GM18498 (cell line): Measurements from ENCODE around the gene FGF11.

Experiments used
- ATAC-seq: cut with Tn5 transposase; IDR thresholded peaks from one replicate; pipeline ENCODE4 v1.9.1; 2021; ENCODE audit warnings: mild to moderate bottlenecking, moderate library complexity; ENCODE audit not compliant: unreplicated experiment

The FGF11 gene

DNA sequence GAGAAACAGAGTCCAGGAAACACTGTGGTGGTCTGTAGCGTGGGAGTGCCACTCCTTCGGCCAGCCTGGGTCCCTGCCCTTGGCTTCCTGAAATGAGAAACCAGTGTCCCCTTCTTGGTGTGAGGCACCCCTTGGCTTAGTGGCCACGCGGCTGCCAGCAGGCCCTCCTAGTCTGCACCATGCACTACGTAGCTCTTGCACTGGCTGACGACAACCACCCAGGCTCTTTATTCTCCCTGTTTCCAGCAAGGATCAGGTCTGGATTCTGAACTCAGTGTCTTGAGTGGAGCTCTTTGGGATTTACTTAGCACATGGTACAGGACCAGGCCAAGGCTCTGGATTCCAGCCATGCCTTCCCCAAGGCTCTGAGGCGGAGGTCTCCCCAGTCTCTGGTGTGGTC lies 11.8 kb upstream of the FGF11 start:
- no peak for ATAC-seq

DNA sequence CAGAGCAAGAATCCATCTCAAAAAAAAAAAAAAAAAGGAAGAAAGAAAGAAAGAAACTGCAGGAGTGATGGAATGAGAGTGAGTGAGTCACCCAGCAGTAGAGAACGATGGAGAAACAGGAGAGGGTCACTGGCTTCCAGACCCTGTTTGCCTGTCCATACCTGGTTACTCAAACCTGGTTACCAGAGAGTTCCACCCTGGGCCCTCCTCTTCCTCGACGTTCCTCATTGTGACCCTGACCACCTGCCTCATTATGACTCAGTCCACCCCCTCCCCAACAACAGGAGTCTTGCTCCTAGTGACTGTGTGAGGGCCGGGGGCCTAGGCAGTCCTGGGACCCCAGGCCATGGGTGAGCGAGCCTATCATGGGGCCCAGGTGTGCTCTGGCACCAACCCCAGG lies 10.8 kb upstream of the FGF11 start, which contains the start of gene SPEM3:
Gene SPEM3, plus strand, starts transcription at position 301 of the 400 bp plus-strand sequence. Its CDS starts 46 bp downstream, at position 347.
- ATAC-seq, result no peak

DNA sequence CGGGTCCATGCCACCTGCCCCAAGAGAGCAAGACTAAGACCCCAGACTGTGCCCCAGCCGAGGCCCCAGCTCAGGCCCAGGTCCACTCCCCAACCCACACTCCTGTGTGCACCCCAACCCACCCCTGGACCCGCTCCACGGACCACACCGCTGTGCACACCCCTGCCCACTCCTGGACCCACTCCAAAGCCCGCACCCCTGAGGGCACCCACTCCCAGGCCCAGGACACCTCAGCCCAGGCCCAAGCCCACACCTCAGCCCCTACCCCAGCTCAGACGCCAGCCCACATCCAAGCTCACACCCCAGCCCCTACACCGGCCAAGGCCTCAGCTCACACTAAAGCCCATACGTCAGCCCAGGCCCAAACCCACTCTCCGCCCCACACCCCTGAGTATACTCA lies 9.6 kb upstream of the FGF11 start:
- ATAC-seq, result no peak

DNA sequence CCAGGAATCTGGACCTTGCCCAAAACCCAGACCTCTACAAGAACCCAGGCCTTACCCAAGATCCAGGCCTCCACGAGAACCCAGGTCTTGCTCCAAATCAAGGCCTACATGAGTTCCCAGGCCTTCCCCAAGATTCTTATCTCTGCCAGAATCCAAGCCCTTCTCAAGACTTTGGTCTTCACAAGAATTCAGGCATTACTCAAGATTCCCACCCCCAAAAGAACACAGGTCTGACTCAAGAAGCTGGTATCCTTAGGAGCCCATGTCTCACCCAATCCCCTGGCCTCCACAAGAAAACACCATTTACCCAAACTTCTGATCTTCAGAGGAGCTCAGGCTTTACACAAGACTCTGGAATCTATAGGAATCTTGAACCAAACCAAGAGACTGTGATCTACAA lies 8.1 kb upstream of the FGF11 start:
- ATAC-seq, result no peak

DNA sequence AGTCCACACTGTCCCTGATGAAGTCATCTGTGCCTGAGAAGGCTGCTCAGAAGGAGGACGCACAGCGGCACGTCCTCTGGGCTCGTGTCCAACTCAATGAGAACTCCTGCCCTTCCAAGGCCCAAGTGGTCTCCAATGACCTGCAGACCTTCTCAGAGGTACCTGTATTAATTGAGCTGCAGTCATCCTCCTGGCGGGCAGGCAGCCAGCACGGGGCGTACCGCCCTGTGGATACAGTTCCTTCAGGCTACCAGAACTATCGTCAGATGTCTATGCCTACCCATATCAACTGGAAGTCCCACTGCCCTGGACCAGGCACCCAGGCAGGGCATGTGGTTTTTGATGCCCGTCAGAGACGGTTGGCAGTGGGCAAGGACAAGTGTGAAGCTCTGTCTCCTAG lies 7.0 kb upstream of the FGF11 start:
- no peak for ATAC-seq

DNA sequence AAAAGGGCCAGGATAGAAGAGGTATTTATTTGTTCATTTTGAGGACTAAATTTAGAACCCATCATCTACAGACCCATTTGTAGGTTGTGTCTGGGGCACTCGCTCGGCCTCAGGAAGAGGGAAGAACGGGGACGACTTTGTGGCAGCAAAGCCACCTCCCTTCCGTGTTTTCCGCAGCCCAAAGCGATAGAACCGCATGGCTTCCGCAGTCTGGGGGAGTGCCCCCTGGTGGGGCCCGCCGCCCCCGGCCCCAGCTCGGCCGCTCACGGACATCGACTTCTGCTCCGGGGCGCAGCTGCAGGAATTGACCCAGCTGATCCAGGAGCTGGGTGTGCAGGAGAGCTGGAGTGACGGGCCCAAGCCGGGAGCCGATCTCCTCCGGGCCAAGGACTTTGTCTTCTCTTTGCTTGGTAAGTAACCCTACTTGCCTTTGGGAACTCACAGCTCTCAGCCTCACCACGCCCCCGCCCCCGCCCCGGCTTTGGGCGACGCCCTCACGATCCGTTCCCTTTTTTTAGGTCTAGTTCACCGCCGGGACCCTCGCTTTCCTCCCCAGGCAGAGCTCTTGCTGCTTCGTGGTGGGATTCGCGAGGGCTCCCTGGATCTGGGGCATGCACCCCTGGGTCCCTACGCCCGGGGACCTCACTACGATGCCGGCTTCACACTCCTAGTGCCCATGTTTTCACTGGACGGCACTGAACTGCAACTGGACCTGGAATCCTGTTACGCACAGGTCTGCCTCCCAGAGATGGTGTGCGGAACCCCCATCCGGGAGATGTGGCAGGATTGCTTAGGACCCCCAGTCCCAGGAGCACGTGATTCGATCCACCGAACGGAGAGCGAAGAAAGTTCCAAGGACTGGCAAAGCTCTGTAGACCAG lies 3.4 kb upstream of the FGF11 start:
- ATAC-seq, result peak; percentile 15

DNA sequence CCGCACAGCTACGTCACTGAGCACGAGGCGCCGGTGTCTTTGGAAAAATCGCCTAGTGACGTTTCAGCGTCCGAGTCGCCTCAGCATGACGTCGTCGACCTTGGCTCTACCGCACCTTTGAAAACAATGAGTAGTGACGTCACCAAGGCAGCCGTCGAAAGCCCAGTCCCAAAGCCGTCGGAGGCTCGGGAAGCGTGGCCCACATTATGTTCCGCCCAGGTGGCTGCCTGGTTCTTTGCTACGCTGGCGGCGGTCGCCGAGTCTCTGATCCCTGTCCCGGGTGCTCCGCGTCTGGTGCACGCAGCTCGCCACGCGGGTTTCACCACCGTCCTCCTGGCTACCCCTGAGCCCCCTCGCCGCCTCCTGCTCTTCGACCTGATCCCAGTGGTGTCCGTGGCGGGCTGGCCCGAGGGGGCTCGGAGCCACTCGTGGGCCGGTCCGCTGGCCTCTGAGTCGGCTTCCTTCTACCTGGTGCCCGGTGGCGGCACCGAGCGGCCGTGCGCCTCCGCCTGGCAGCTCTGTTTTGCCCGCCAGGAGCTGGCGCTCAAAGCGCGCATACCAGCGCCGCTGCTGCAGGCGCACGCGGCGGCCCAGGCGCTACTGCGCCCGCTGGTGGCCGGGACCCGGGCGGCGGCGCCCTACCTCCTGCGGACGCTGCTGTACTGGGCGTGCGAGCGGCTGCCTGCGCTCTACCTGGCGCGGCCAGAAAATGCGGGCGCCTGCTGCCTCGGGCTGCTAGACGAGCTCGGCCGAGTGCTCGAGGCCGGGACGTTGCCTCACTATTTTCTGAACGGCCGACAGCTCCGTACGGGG lies 2.5 kb upstream of the FGF11 start:
- ATAC-seq, result no peak

DNA sequence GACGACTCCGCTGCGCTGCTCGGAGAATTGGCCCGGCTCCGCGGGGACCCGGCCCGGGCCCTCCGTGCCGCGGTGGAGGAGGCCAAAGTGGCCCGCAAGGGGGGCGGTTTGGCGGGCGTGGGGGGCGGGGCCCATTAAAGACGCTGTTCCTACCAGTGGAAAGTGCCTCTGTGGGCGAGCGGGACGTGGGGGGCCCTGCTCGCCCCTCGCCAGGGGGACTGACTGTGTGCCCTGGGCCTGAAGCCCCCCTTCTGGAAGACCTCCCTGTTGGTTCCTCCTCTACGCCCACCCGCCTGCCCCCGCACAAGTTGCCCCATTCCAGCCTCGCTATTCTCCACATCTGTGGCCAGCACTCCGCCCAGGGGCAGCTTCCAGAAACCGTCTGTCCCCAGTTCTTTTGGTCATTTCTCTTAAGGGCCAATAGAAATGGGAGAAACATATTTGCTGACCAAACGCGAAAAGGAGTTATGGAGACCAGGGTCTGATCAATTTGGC lies 1.9 kb upstream of the FGF11 start:
- ATAC-seq, result no peak

DNA sequence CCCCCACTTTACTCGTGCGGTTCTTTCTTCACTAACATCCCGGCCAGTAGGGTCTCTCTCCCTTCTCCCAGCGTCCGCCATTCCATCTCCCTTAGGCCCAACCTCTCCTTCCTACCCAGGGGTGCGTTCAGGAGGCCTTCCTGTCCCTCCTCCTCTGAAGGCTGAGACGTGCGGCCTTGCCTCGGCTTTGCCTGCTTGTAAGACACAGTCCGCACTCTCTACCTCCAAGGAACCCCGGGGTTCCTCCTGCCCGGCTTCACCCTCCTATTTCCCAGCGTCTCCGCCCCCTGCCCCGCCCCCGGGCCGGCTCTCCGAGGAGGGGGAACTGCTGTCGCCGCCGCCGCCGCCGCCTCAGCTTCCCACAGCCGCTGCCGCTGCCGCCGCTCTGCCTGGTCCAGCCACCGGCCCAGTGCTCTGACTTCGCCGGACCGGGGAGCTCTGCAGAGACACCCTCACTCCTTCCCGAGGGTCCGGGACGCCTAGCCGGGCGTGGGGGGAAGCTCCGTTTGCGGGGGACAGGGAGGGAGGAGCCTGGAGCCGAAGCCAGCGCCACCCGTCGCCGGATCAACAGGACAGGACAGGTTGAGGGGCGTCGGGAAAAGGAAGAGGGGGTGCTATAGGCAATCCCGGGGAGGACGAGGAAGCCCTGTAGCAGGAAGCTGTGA lies 1.2 kb upstream of the FGF11 start:
- no peak for ATAC-seq

DNA sequence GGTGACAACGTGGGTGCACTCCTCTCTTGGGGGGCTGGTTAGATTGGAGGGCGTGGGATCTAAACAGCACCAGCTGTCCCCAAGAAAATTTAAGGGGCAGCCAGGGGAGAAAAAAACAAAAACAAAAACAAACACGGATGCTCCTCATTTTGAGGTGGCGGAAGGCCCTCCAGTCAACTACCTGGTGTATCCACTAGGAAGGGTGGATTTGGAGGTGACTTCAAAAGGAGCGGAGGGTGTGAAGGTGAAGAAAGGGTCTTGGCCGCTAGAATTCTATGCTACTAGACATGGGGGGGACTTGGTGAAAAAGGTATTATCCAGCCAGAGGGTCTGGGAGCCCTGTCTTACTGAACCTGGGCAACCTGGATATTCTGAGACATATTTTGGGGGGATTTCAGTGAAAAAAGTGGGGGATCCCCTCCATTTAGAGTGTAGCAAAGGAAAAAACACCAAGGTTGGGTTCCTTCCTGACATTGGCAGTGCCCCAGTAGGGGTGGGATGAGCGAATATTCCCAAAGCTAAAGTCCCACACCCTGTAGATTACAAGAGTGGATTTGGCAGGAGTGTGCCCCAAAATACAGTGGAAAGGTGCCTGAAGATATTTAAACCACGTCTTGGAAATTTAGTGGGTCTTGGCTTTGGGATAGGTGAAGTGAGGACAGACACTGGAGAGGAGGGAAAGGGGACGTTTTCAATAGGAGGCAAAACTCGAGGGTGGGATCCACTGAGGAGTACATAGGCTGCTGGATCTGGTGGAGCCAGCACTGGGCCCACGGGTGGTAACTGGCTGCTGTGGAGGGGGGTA lies 454 bp upstream of the FGF11 start:
- no peak for ATAC-seq

DNA sequence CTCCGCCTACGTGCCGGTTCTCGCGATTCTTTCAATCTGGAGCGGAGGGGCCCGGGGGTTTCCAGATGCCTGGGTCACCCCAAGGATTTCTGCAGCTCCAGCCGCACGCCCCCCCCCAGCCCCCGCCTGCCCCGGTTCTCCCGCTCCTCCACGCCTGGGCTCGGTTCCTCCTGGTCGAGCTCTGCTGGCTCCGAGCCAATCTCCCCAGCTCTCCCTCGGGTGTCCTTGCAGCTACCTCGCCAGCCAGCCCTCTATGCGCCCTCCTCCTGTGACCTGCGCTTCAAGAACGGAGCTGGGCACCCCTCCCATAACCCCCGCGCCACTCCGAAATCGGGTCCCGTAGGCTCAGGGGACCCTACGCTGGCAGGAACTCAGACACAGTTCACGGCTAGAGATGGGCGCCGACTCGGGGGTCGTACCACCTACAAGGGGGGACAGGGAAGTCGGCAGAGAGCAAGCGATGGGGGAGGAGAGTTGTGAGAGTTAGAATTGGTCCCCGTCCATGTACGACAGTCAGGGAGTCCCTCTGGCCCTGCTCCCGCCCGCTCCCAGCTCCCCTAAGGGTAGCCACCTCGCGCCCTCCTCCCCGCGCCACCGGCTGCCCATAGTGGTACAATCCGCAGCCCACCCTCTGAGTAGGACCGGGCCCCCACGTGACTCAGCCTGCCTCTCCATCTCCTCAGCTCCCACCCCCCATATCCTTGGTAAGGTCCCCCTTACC lies 961 bp downstream of the FGF11 start:
- no peak for ATAC-seq

DNA sequence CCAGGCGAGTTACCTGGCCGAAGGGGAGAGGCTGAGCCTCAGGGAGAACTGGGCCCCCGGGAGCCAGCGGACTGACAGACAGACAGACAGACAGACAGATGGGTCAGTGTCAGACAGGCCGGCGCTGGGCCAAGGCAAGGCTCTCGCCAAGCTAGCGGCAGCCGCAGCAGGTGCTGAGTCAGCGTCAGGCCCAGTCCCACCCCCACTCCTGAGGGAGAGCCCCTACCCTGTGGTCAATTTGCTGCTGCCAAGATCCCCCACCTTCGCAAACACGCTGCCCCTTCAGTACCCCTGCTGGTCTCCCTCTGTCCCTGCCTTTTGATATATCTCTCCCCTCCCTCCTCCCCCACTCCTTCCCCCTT lies 1.5 kb downstream of the FGF11 start:
- no peak for ATAC-seq

DNA sequence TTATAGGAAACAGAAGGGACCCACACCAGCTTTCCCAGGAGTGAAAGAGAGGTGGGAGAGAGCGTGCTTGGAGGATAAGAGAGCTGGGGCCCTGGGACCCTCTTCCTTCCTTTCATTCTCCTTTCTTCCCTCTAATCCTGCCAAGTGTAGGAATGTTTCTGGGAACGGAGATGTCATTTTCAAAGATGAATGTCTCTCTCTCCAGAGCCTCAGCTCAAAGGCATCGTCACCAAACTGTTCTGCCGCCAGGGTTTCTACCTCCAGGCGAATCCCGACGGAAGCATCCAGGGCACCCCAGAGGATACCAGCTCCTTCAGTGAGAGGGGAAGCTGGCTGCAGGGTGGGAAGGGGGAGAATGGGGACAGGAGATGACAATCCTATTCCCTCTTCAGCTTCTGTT lies 2.0 kb downstream of the FGF11 start:
- ATAC-seq, result no peak

DNA sequence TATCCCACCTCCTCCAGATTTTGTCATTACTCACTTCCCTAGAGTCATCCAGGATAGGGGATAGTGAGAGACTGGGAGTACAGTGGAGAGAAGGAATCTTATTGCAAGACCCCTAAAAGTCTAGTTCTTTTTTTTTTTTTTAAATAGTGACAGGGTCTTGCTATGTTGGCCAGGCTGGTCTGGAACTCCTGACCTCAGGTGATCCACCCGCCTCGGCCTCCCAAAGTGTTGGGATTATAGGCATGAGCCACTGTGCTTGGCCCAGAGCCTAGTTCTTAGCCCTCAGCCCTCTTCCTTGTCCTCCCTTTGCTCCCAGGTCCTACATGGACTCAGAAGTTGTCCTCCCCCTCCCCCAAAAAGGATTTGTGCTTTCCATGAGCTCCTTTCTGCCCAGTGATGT lies 2.8 kb downstream of the FGF11 start:
- no peak for ATAC-seq

DNA sequence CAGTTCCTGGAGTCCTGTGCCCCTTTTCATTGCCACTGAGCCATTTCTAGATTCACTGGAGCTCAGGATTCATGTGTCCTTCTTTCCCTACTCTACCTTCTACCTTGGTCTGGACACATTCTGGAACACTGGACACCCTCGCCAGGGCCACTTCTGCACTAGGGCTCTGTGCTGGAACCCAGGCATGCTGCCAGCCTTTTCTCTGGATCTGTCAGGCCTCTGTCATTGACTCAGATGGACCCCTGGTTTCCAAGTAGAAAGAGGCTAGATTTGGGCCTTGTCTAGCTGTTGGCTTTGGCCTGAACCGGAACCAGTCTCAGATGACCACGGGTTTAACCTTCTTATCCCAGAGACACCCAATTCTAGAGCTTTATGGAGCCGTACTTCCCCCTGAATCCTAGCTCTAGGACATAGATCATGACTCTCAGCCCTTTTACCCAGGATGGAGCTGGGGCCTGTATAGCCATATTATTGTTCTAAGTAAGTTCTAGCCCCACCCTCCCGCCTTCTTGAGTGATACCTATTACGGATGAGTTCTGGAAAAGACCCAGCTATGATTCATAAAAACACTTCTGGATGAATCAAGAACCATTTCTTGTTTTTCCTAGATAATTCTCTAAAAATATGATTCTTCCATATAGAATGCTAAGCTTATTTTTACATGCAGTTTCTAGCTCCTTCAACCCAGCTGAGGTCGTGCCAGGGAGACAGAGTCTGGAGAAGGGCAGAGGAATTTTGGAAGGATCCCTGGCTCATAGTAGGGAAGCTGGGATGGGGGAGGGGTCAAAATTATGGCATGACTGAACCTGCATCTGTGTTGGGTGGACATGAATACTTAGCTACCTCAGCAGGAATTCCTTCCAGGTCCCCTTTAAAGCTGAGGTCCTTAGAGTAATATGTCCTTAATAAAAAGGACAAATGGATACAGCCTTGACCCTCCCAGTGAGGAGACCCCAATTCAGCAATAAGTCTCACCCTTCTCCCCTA lies 4.5 kb downstream of the FGF11 start:
- ATAC-seq, result no peak

DNA sequence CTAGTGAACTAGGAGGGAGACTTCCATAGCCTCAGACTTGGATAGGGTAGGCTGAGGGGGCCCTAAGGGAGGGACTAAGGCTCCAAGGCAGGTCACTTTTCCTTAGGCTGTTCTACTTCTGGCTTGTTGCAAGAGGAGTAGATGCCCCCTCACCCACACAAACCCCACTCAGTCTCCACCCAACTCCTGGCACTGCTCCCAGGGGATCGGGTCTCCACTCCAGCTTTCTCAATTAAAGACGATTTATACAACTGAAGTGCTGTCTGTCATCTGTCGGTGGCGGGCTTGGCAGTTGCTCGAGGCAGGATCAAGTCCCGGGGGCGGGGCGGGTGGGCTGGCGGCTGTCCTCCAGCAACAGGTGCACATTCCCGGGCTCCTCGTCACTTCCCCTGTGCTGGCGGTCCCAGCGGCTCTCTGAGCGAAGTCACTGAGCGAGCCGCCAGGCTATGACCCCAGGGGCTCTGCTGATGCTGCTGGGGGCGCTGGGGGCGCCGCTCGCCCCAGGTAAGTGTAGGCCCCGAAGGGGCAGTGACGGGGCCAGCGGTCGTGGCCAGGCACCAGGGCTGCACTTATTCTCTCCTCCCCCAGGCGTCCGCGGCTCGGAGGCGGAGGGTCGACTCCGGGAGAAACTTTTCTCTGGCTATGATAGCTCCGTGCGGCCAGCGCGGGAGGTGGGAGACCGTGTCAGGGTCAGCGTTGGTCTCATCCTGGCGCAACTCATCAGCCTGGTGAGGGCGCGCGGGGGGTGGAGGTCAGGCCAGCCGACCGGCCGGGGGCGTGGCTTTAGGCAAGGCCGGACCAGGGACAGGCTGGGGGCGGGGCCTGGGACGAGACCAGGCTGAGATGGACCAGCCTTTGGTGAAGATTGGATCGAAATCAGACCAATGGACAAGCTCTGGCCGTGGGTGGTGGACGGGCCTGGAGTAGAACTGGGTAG lies 5.6 kb downstream of the FGF11 start, which contains the start of gene CHRNB1:
Gene CHRNB1, plus strand, starts transcription at position 380 of the 937 bp plus-strand sequence. Its CDS starts 67 bp downstream, at position 447.
- no peak for ATAC-seq

DNA sequence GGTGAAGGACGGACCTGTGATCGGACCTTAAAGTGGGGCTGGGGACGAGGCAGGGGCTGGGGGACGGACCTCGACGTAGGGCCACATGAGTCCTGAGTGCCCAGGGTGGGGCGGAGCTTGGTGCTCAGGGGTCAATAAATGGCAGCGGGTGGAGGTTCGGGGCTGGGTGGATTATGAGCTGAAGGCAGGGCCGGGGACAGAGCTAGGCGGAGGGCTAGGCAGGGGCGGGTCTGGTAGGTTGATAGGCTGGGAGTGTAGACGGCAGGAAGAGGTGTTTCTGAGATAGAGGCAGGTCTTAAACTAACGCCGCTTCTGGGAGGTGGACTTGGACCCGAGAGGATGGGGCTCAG lies 6.3 kb downstream of the FGF11 start:
- no peak for ATAC-seq

DNA sequence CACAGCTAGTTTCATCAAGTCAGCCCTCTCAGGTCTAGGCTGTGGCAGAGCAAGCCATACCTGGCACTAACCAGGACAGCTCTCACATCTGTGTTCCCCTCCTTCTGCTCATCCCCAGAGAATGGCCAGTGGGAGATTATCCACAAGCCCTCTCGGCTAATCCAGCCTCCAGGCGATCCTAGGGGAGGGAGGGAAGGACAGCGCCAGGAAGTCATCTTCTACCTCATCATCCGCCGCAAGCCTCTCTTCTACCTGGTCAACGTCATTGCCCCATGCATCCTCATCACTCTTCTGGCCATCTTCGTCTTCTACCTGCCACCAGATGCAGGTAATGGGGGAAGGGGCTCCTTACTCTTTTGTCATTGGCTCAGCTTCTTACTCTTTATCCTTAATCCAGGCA lies 9.1 kb downstream of the FGF11 start:
- ATAC-seq, result no peak
